ENCODE results near the gene LTN1.

- no peak for TF ChIP-seq EZH2 (IDR thresholded peaks at IDR 0.05; ENCODE audit: borderline replicate concordance, insufficient read depth, low read depth, low read length, poor library complexity, severe bottlenecking)
- TF ChIP-seq, protein P1, sequence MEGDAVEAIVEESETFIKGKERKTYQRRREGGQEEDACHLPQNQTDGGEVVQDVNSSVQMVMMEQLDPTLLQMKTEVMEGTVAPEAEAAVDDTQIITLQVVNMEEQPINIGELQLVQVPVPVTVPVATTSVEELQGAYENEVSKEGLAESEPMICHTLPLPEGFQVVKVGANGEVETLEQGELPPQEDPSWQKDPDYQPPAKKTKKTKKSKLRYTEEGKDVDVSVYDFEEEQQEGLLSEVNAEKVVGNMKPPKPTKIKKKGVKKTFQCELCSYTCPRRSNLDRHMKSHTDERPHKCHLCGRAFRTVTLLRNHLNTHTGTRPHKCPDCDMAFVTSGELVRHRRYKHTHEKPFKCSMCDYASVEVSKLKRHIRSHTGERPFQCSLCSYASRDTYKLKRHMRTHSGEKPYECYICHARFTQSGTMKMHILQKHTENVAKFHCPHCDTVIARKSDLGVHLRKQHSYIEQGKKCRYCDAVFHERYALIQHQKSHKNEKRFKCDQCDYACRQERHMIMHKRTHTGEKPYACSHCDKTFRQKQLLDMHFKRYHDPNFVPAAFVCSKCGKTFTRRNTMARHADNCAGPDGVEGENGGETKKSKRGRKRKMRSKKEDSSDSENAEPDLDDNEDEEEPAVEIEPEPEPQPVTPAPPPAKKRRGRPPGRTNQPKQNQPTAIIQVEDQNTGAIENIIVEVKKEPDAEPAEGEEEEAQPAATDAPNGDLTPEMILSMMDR (IDR thresholded peaks at IDR 0.05), result no peak
Observed at GRCh38 chr21:29033871-29034270, 41.2 kb upstream of the LTN1 start.
